Large intestine (tissue), 3 donors: ENCODE results near the gene CCDC137. TPM values are rescaled to one million over a fixed set of nuclear protein-coding genes. Genes with fewer than 3 reads are reported as not detected.

Experiments used
- DNase-seq, 2 donors: peaks; one replicate each; pipeline versions ENCODE4 v3.0.0 to v3.0.0-alpha.2; 2013
- H3K27ac ChIP-seq: one replicate; pipeline ENCODE4 v1.5.1; 2013; ENCODE audit warnings: low read length
- H3K27me3 ChIP-seq: 2 replicates; pipeline ENCODE4 v1.6.1; 2013; ENCODE audit warnings: low read length; ENCODE audit not compliant: control insufficient read depth, insufficient read depth
- H3K36me3 ChIP-seq: 2 replicates; pipeline ENCODE4 v1.6.1; 2013; ENCODE audit warnings: low read length; ENCODE audit not compliant: control insufficient read depth, insufficient read depth
- H3K4me1 ChIP-seq: one replicate; pipeline ENCODE4 v1.6.1; 2013; ENCODE audit warnings: low read length; ENCODE audit not compliant: control insufficient read depth, insufficient read depth
- H3K4me3 ChIP-seq: one replicate; pipeline ENCODE4 v1.5.1; 2013; ENCODE audit warnings: low read length
- H3K9me3 ChIP-seq: one replicate; pipeline ENCODE4 v1.6.1; 2013; ENCODE audit warnings: mild to moderate bottlenecking, low read depth, low read length, moderate library complexity; ENCODE audit not compliant: control insufficient read depth
- WGBS: methylation state at CpG from one replicate; pipeline ENCODE4 v1.1.5; 2013; ENCODE audit warnings: low lambda C conversion rate; ENCODE audit not compliant: insufficient coverage; 5-methylcytosine and 5-hydroxymethylcytosine counted together
- polyA plus RNA-seq: library from polyadenylated mRNA; unstranded; fragments of 120-200 nt; gene quantifications from one replicate; pipeline ENCODE4 v1.2.1, GENCODE V29; 2013

Gene CCDC137
- polyA plus RNA-seq, 1 donor, result 19.5 TPM

- Histone ChIP-seq H3K9me3 (peaks cover 7% of the 10 kb centered on the region), H3K4me1 (peaks cover 19% of the 10 kb centered on the region), H3K4me3 (peak overlapping the region; percentile 100), H3K27me3 (no peaks in the 10 kb centered on the region), H3K27ac (peak overlapping the region; percentile 98), H3K36me3 (peaks cover 63% of the 10 kb centered on the region)
- DNase-seq, result peak; percentile 30 to 66
- WGBS, result 80% methylated on average over 1 of the region's 23 CpGs
Measured at GRCh38 chr17:81701288-81702071, 34.9 kb downstream of the CCDC137 start.

GRCh38 chr17:81702934-81703746 is 36.6 kb downstream of the CCDC137 start, which contains the start of gene MRPL12:
TSS of gene MRPL12 (plus strand) at chr17:81703367. CDS start at chr17:81703502, 135 bp downstream.
- Histone ChIP-seq H3K9me3 (peaks cover 4% of the 10 kb centered on the region), H3K4me1 (peaks cover 19% of the 10 kb centered on the region), H3K36me3 (peaks cover 63% of the 10 kb centered on the region), H3K4me3 (peak within 1 kb of the TSS; percentile 100), H3K27me3 (no peaks in the 10 kb centered on the region), H3K27ac (peak within 1 kb of the TSS; percentile 98)
- DNase-seq, result peak; percentile 92 to 95
- WGBS, result no CpG with 5 or more reads among the region's 102 CpGs

- peaks cover 60% of the 10 kb centered on the region for H3K36me3 ChIP-seq
- peaks cover 4% of the 10 kb centered on the region for H3K9me3 ChIP-seq
- WGBS, result no CpG with 5 or more reads among the region's 27 CpGs
- H3K4me3 ChIP-seq, result peak overlapping the region; percentile 100
- no peaks in the 10 kb centered on the region for H3K27me3 ChIP-seq
- H3K27ac ChIP-seq, result no peak overlapping the region
- peaks cover 19% of the 10 kb centered on the region for H3K4me1 ChIP-seq
- no peak for DNase-seq
Measured at GRCh38 chr17:81703747-81704654, 37.5 kb downstream of the CCDC137 start.

GRCh38 chr17:81705518-81706231 is 39.1 kb downstream of the CCDC137 start:
- peaks cover 50% of the 10 kb centered on the region for H3K36me3 ChIP-seq
- H3K4me1 ChIP-seq, result peaks cover 27% of the 10 kb centered on the region
- WGBS, result no CpG with 5 or more reads among the region's 30 CpGs
- H3K27ac ChIP-seq, result no peak overlapping the region
- no peaks in the 10 kb centered on the region for H3K27me3 ChIP-seq
- DNase-seq, result no peak
- peaks cover 4% of the 10 kb centered on the region for H3K9me3 ChIP-seq
- no peak overlapping the region for H3K4me3 ChIP-seq

GRCh38 chr17:81706232-81706611 is 39.7 kb downstream of the CCDC137 start:
- H3K27ac ChIP-seq, result no peak overlapping the region
- WGBS, result no CpG with 5 or more reads among the region's 17 CpGs
- no peak for DNase-seq
- H3K4me3 ChIP-seq, result no peak overlapping the region
- peaks cover 45% of the 10 kb centered on the region for H3K36me3 ChIP-seq
- peaks cover 3% of the 10 kb centered on the region for H3K27me3 ChIP-seq
- peaks cover 4% of the 10 kb centered on the region for H3K9me3 ChIP-seq
- peaks cover 27% of the 10 kb centered on the region for H3K4me1 ChIP-seq

GRCh38 chr17:81706757-81707624 is 40.5 kb downstream of the CCDC137 start:
- 94% methylated on average over 3 of the region's 54 CpGs for WGBS
- no peak overlapping the region for H3K4me3 ChIP-seq
- DNase-seq, result no peak
- no peak overlapping the region for H3K27ac ChIP-seq
- peaks cover 4% of the 10 kb centered on the region for H3K9me3 ChIP-seq
- peaks cover 5% of the 10 kb centered on the region for H3K27me3 ChIP-seq
- H3K36me3 ChIP-seq, result peaks cover 39% of the 10 kb centered on the region
- peaks cover 26% of the 10 kb centered on the region for H3K4me1 ChIP-seq

GRCh38 chr17:81707725-81708646 is 41.4 kb downstream of the CCDC137 start:
- Histone ChIP-seq H3K27ac (no peak overlapping the region), H3K4me3 (no peak overlapping the region), H3K36me3 (peaks cover 39% of the 10 kb centered on the region)

GRCh38 chr17:81708739-81709185 is 42.2 kb downstream of the CCDC137 start:
- H3K4me3 ChIP-seq, result no peak overlapping the region
- no peak overlapping the region for H3K27ac ChIP-seq
- no peak for DNase-seq
- peaks cover 5% of the 10 kb centered on the region for H3K27me3 ChIP-seq
- peaks cover 36% of the 10 kb centered on the region for H3K4me1 ChIP-seq
- no peaks in the 10 kb centered on the region for H3K9me3 ChIP-seq
- WGBS, result no CpG with 5 or more reads among the region's 17 CpGs
- peaks cover 39% of the 10 kb centered on the region for H3K36me3 ChIP-seq

More at GRCh38 chr17:81707725-81708646, 41.4 kb downstream of the CCDC137 start:
- WGBS, result no CpG with 5 or more reads among the region's 25 CpGs
- Histone ChIP-seq H3K4me1 (peaks cover 29% of the 10 kb centered on the region), H3K27me3 (peaks cover 5% of the 10 kb centered on the region), H3K9me3 (no peaks in the 10 kb centered on the region)
- DNase-seq, result no peak
